ENCODE measurements around the gene CCDC175. TPM values are rescaled to one million over a fixed set of nuclear protein-coding genes. Genes with fewer than 3 reads are reported as not detected.
A peak's percentile ranks its signal among the peaks of the same experiment; 100 is the strongest.

Gene CCDC175
- total RNA-seq, 1 donor from 2014 or later = not detected

- DNase-seq (ENCODE audit: low read depth) = no peak
Observed at GRCh38 chr14:59540852-59541251, 35.8 kb downstream of the CCDC175 start.

- no peak for DNase-seq (ENCODE audit: low read depth)
Observed at GRCh38 chr14:59538936-59539335, 37.7 kb downstream of the CCDC175 start.

- no peak for DNase-seq (ENCODE audit: low read depth)
Observed at GRCh38 chr14:59537476-59537875, 39.1 kb downstream of the CCDC175 start.

GRCh38 chr14:59534361-59534987 is 42.1 kb downstream of the CCDC175 start:
- DNase-seq (ENCODE audit: low read depth) = no peak

GRCh38 chr14:59532419-59532818 is 44.2 kb downstream of the CCDC175 start:
- peak; percentile 82 for DNase-seq (ENCODE audit: low read depth)

GRCh38 chr14:59530349-59530748 is 46.3 kb downstream of the CCDC175 start:
- DNase-seq (ENCODE audit: low read depth) = no peak

GRCh38 chr14:59529189-59529588 is 47.4 kb downstream of the CCDC175 start:
- DNase-seq (ENCODE audit: low read depth) = peak; percentile 23

- no peak for DNase-seq (ENCODE audit: low read depth)
Observed at GRCh38 chr14:59520224-59520623, 56.4 kb downstream of the CCDC175 start.

GRCh38 chr14:59511916-59512575 is 64.6 kb downstream of the CCDC175 start:
- no peak for DNase-seq (ENCODE audit: low read depth)

GRCh38 chr14:59510966-59511365 is 65.6 kb downstream of the CCDC175 start:
- DNase-seq (ENCODE audit: low read depth) = no peak

- DNase-seq (ENCODE audit: low read depth) = no peak
Observed at GRCh38 chr14:59510001-59510400, 66.6 kb downstream of the CCDC175 start.

- DNase-seq (ENCODE audit: low read depth) = no peak
Observed at GRCh38 chr14:59509101-59509500, 67.5 kb downstream of the CCDC175 start.

GRCh38 chr14:59507752-59508103 is 68.9 kb downstream of the CCDC175 start:
- DNase-seq (ENCODE audit: low read depth) = no peak

- peak; percentile 70 for DNase-seq (ENCODE audit: low read depth)
Observed at GRCh38 chr14:59507063-59507751, 69.4 kb downstream of the CCDC175 start.

GRCh38 chr14:59503256-59503655 is 73.4 kb downstream of the CCDC175 start:
- no peak for DNase-seq (ENCODE audit: low read depth)

- no peak for DNase-seq (ENCODE audit: low read depth)
Observed at GRCh38 chr14:59500732-59501131, 75.9 kb downstream of the CCDC175 start.

- no peak for DNase-seq (ENCODE audit: low read depth)
Observed at GRCh38 chr14:59492384-59492783, 84.2 kb downstream of the CCDC175 start.

GRCh38 chr14:59490756-59491155 is 85.9 kb downstream of the CCDC175 start:
- no peak for DNase-seq (ENCODE audit: low read depth)

- DNase-seq (ENCODE audit: low read depth) = no peak
Observed at GRCh38 chr14:59484639-59485175, 91.9 kb downstream of the CCDC175 start.

- DNase-seq (ENCODE audit: low read depth) = peak; percentile 98
Observed at GRCh38 chr14:59483819-59484638, 92.6 kb downstream of the CCDC175 start, which contains the start of the genes JKAMP and L3HYPDH. Gene JKAMP (plus strand): TSS chr14:59484517. CDS start chr14:59484590, 73 bp downstream. Gene L3HYPDH (minus strand): TSS chr14:59484408. CDS start chr14:59484316, 92 bp downstream.

- DNase-seq (ENCODE audit: low read depth) = peak; percentile 24
Observed at GRCh38 chr14:59483363-59483762, 93.2 kb downstream of the CCDC175 start.
